ENCODE data around the gene PLXNA3. TPM values are rescaled to one million over a fixed set of nuclear protein-coding genes. Genes with fewer than 3 reads are reported as not detected.

Gene PLXNA3
- polyA plus RNA-seq, 1 of the 3 experiments (the other 2 are of a cell fraction), result 33.2 TPM

GRCh38 chrX:154429711-154430110, 28.4 kb upstream of the PLXNA3 start:
- H3K9me2 ChIP-seq, result no peaks in the 10 kb centered on the region
- H3K4me1 ChIP-seq (ENCODE audit: control insufficient read depth in 1 of 2, insufficient read depth in 2 of 2, low read depth in 1 of 2, low read length in 1 of 2), result peaks cover 0 to 6% of the 10 kb centered on the region in 2 experiments; a peak in 1 of 4 replicates
- ChIA-PET POLR2A (no interaction called here), CTCF (interaction anchor here (0.8 to 1.3 kb wide), 2 partner anchors 9 to 20 kb away, joined by 3 to 4 read pairs; partner anchors contain the start of gene DNASE1L1)
- H3F3A ChIP-seq (replicated peaks; ENCODE audit: insufficient read depth), result no peaks in the 10 kb centered on the region
- DNase-seq, result no peak
- peaks cover 22% of the 10 kb centered on the region; the same call in 1 of the 2 replicates for H3K79me2 ChIP-seq (ENCODE audit: insufficient read depth)
- no peaks in the 10 kb centered on the region for H4K20me1 ChIP-seq (ENCODE audit: insufficient read depth)
- peak overlapping the region; percentile 56 to 70; a peak in 2 of 4 replicates for H3K4me3 ChIP-seq (ENCODE audit: low read depth in 2 of 2, low read length in 1 of 2)
- no peak overlapping the region for H2AFZ ChIP-seq (ENCODE audit: low read depth)
- TF ChIP-seq GATA2 (CRISPR knock-in tag; IDR thresholded peaks at IDR 0.05) (no peak), PBX3 (IDR thresholded peaks at IDR 0.05) (no peak), CHD2 (IDR thresholded peaks at IDR 0.05; ENCODE audit: low read length, partially characterized antibody) (no peak), ELF1 (IDR thresholded peaks at IDR 0.05) (no peak), RXRA (IDR thresholded peaks at IDR 0.05; ENCODE audit: borderline replicate concordance, low read depth) (no peak), RFX5 (IDR thresholded peaks at IDR 0.05; ENCODE audit: low read length) (no peak), EZH2phosphoT487 (IDR thresholded peaks at IDR 0.05; ENCODE audit: borderline replicate concordance, low read depth) (no peak), USF1 (IDR thresholded peaks at IDR 0.05; ENCODE audit: borderline replicate concordance, low read depth) (no peak), SMC3 (IDR thresholded peaks at IDR 0.05; ENCODE audit: low read depth, low read length) (no peak)
- no peak overlapping the region for H3K9ac ChIP-seq
- H3K27ac ChIP-seq (ENCODE audit: low read depth in 2 of 2, low read length in 1 of 2), result no peak overlapping the region
- peak overlapping the region; percentile 79 for H3K4me2 ChIP-seq
- peaks cover 9% of the 10 kb centered on the region for H3K27me3 ChIP-seq (ENCODE audit: insufficient read depth)
- peaks cover 0 to 6% of the 10 kb centered on the region in 2 experiments for H3K36me3 ChIP-seq (replicated peaks in 1 of 2; ENCODE audit: control insufficient read depth in 1 of 2, insufficient read depth in 2 of 2, low read length in 1 of 2)
- WGBS (ENCODE audit: low lambda C conversion rate), result 40% methylated on average over 2 of the region's 2 CpGs
- no peaks in the 10 kb centered on the region for H3K9me3 ChIP-seq

GRCh38 chrX:154430479-154430878, 27.6 kb upstream of the PLXNA3 start:
- Histone ChIP-seq H3F3A (replicated peaks; ENCODE audit: insufficient read depth) (no peaks in the 10 kb centered on the region), H3K36me3 (replicated peaks in 1 of 2; ENCODE audit: control insufficient read depth in 1 of 2, insufficient read depth in 2 of 2, low read length in 1 of 2) (peaks cover 0 to 6% of the 10 kb centered on the region in 2 experiments), H3K9me2 (no peaks in the 10 kb centered on the region), H3K27ac (ENCODE audit: low read depth in 2 of 2, low read length in 1 of 2) (no peak overlapping the region), H3K27me3 (ENCODE audit: insufficient read depth) (peaks cover 9% of the 10 kb centered on the region), H2AFZ (ENCODE audit: low read depth) (no peak overlapping the region), H3K79me2 (ENCODE audit: insufficient read depth) (peaks cover 22% of the 10 kb centered on the region; the same call in 1 of the 2 replicates), H3K4me2 (peak overlapping the region; percentile 79; the same call in 1 of the 2 replicates), H4K20me1 (ENCODE audit: insufficient read depth) (no peaks in the 10 kb centered on the region), H3K4me3 (ENCODE audit: low read depth in 2 of 2, low read length in 1 of 2) (no peak overlapping the region), H3K9ac (no peak overlapping the region), H3K4me1 (ENCODE audit: control insufficient read depth in 1 of 2, insufficient read depth in 2 of 2, low read depth in 1 of 2, low read length in 1 of 2) (peaks cover 0 to 6% of the 10 kb centered on the region in 2 experiments; a peak in 1 of 4 replicates), H3K9me3 (no peaks in the 10 kb centered on the region)
- no peak for DNase-seq
- 52% methylated on average over 6 of the region's 6 CpGs for WGBS (ENCODE audit: low lambda C conversion rate)
- CTCF ChIA-PET, result interaction anchor here (1.0 to 1.5 kb wide), 2 partner anchors 12 to 117 kb away, joined by 3 to 4 read pairs; partner anchors contain the start of gene IKBKG
- POLR2A ChIA-PET, result interaction anchor here (1.3 kb wide), 1 partner anchor 13 kb away, joined by 3 read pairs; no protein-coding TSS in a partner anchor
- TF ChIP-seq TEAD4 (IDR thresholded peaks at IDR 0.05; ENCODE audit: borderline replicate concordance, insufficient read depth), result no peak
- no peak for TF ChIP-seq USF1 (IDR thresholded peaks at IDR 0.05; ENCODE audit: borderline replicate concordance, low read depth)
- TF ChIP-seq RCOR1 (IDR thresholded peaks at IDR 0.05; ENCODE audit: low read length), result no peak
- TF ChIP-seq ZBTB33 (IDR thresholded peaks at IDR 0.05; ENCODE audit: borderline replicate concordance, low read depth), result no peak
- no peak for TF ChIP-seq FOXJ3 (CRISPR knock-in tag; IDR thresholded peaks at IDR 0.05)
- no peak for TF ChIP-seq TCF12 (IDR thresholded peaks at IDR 0.05)
- TF ChIP-seq USF2 (IDR thresholded peaks at IDR 0.05; ENCODE audit: borderline replicate concordance, low read depth, low read length), result no peak
- no peak for TF ChIP-seq MEF2A (IDR thresholded peaks at IDR 0.05; ENCODE audit: borderline replicate concordance, low read depth)
- no peak for TF ChIP-seq MAX (IDR thresholded peaks at IDR 0.05; ENCODE audit: low read depth)
- no peak for TF ChIP-seq GATA2 (CRISPR knock-in tag; IDR thresholded peaks at IDR 0.05)
- no peak for TF ChIP-seq PBX3 (IDR thresholded peaks at IDR 0.05)
- no peak for TF ChIP-seq MXI1 (IDR thresholded peaks at IDR 0.05; ENCODE audit: low read depth, low read length)
- no peak for TF ChIP-seq GABPA (IDR thresholded peaks at IDR 0.05; ENCODE audit: low read depth)
- TF ChIP-seq JUND (IDR thresholded peaks at IDR 0.05), result no peak
- no peak for TF ChIP-seq RAD21 (IDR thresholded peaks at IDR 0.05; ENCODE audit: low read length)
- no peak for TF ChIP-seq ELF1 (IDR thresholded peaks at IDR 0.05)

Data from SK-N-SH (cell line).